K562 (cell line): ENCODE results near the gene ZNHIT1. TPM values are rescaled to one million over a fixed set of nuclear protein-coding genes. Genes with fewer than 3 reads are reported as not detected.

Source experiments
- KDM5B ChIP-seq: fragments of 200-600 bp; sonication (generic); IDR thresholded peaks from 2 replicates; pipeline ENCODE4 v1.6.1; 2012; ENCODE audit warnings: low read depth, mild to moderate bottlenecking, moderate library complexity, low read length, control low read depth, inconsistent platforms; ENCODE audit not compliant: insufficient replicate concordance
- TFAM ChIP-seq: fragments of 250-450 bp; sonication (Bioruptor Pico); conservative IDR thresholded peaks from 2 replicates; pipeline ENCODE4 v1.5.0; 2021; ENCODE audit warnings: mild to moderate bottlenecking, moderate library complexity
- ZEB2 ChIP-seq: fragments of 450-650 bp; IDR thresholded peaks from 2 replicates; pipeline ENCODE4 v1.6.1; 2016
- ZNF395 ChIP-seq: fragments of 200-800 bp; sonication (Bioruptor generic); IDR thresholded peaks from 2 replicates; pipeline ENCODE4 v1.6.1; 2017; ENCODE audit warnings: missing genetic modification characterization, missing compliant biosample characterization
- ZNF407 ChIP-seq: fragments of 450-650 bp; IDR thresholded peaks from 2 replicates; pipeline ENCODE4 v1.6.1; 2016; ENCODE audit warnings: low read depth
- polyA plus RNA-seq, 8 experiments: library from polyadenylated mRNA; depleted of rRNA in 4 of 8; stranded (reverse) in 5 of 8; unstranded in 3 of 8; fragments of >200 nt; fragmentation: Nextera tagmentation in 2 of 8; fragmentation: Illumina TruSeq in 1 of 8; extraction: Ambion mirVana in 2 of 8; extraction: Trizol in 1 of 8; gene quantifications; 2 replicates each; pipeline versions ENCODE4 v1.2.1 to v1.2.3, GENCODE V29; 2011 to 2014; ENCODE audit warnings: inconsistent platforms in 1 of 8, missing spikeins in 1 of 8
- total RNA-seq, 7 experiments: library from RNA; depleted of rRNA in 6 of 7; stranded (reverse); fragments of >200 nt in 6 of 7; fragmentation: Illumina TruSeq in 2 of 7; extraction: Trizol in 2 of 7; gene quantifications; 2 replicates each; pipeline versions ENCODE4 v1.2.1 to v1.2.3, GENCODE V29; 2011 to 2021; ENCODE audit warnings: low replicate concordance in 1 of 7
- TF ChIP-seq, protein P1 (sequence below): fragments of 450-650 bp; IDR thresholded peaks from 2 replicates; pipeline ENCODE4 v1.6.1; 2016; ENCODE audit warnings: mild to moderate bottlenecking, moderate library complexity

ZNHIT1 gene
- total and polyA plus RNA-seq, 9 of the 15 experiments (the other 6 are each of a cell fraction or from before 2014, with no cell fraction given) = 6.4 to 162 (median 70.1) TPM

DNA sequence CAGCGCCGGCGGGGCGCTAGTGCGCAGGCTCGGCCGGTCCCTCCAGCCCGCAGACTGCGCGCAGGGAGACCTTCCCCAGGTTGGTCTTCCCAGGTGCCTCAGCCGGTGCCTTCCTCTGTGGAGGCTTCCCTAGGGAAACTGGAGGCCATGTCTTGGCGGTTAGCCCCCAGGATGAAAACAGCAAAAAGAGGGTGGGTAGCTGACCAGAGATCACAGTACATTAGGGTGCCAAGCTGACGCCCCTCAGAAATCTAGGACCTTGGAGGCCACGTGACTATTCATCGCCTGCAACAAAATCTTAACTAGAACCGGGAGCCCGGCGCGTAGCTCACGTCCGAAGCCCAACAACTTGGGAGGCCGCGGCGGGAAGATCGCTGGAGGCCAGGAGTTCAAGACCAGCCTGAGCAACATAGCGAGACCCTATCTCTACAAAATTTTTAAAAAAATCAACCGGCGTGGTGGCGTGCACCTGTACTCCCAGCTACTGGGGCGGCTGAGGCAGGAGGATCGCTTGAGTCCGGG is 27.2 kb downstream of the ZNHIT1 start (continued):
- TF ChIP-seq, protein P1, sequence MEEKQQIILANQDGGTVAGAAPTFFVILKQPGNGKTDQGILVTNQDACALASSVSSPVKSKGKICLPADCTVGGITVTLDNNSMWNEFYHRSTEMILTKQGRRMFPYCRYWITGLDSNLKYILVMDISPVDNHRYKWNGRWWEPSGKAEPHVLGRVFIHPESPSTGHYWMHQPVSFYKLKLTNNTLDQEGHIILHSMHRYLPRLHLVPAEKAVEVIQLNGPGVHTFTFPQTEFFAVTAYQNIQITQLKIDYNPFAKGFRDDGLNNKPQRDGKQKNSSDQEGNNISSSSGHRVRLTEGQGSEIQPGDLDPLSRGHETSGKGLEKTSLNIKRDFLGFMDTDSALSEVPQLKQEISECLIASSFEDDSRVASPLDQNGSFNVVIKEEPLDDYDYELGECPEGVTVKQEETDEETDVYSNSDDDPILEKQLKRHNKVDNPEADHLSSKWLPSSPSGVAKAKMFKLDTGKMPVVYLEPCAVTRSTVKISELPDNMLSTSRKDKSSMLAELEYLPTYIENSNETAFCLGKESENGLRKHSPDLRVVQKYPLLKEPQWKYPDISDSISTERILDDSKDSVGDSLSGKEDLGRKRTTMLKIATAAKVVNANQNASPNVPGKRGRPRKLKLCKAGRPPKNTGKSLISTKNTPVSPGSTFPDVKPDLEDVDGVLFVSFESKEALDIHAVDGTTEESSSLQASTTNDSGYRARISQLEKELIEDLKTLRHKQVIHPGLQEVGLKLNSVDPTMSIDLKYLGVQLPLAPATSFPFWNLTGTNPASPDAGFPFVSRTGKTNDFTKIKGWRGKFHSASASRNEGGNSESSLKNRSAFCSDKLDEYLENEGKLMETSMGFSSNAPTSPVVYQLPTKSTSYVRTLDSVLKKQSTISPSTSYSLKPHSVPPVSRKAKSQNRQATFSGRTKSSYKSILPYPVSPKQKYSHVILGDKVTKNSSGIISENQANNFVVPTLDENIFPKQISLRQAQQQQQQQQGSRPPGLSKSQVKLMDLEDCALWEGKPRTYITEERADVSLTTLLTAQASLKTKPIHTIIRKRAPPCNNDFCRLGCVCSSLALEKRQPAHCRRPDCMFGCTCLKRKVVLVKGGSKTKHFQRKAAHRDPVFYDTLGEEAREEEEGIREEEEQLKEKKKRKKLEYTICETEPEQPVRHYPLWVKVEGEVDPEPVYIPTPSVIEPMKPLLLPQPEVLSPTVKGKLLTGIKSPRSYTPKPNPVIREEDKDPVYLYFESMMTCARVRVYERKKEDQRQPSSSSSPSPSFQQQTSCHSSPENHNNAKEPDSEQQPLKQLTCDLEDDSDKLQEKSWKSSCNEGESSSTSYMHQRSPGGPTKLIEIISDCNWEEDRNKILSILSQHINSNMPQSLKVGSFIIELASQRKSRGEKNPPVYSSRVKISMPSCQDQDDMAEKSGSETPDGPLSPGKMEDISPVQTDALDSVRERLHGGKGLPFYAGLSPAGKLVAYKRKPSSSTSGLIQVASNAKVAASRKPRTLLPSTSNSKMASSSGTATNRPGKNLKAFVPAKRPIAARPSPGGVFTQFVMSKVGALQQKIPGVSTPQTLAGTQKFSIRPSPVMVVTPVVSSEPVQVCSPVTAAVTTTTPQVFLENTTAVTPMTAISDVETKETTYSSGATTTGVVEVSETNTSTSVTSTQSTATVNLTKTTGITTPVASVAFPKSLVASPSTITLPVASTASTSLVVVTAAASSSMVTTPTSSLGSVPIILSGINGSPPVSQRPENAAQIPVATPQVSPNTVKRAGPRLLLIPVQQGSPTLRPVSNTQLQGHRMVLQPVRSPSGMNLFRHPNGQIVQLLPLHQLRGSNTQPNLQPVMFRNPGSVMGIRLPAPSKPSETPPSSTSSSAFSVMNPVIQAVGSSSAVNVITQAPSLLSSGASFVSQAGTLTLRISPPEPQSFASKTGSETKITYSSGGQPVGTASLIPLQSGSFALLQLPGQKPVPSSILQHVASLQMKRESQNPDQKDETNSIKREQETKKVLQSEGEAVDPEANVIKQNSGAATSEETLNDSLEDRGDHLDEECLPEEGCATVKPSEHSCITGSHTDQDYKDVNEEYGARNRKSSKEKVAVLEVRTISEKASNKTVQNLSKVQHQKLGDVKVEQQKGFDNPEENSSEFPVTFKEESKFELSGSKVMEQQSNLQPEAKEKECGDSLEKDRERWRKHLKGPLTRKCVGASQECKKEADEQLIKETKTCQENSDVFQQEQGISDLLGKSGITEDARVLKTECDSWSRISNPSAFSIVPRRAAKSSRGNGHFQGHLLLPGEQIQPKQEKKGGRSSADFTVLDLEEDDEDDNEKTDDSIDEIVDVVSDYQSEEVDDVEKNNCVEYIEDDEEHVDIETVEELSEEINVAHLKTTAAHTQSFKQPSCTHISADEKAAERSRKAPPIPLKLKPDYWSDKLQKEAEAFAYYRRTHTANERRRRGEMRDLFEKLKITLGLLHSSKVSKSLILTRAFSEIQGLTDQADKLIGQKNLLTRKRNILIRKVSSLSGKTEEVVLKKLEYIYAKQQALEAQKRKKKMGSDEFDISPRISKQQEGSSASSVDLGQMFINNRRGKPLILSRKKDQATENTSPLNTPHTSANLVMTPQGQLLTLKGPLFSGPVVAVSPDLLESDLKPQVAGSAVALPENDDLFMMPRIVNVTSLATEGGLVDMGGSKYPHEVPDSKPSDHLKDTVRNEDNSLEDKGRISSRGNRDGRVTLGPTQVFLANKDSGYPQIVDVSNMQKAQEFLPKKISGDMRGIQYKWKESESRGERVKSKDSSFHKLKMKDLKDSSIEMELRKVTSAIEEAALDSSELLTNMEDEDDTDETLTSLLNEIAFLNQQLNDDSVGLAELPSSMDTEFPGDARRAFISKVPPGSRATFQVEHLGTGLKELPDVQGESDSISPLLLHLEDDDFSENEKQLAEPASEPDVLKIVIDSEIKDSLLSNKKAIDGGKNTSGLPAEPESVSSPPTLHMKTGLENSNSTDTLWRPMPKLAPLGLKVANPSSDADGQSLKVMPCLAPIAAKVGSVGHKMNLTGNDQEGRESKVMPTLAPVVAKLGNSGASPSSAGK = peak; percentile 29; the same call in 1 of the 2 replicates
- no peak for TF ChIP-seq ZEB2
- peak; percentile 53 for TF ChIP-seq KDM5B
- no peak for TF ChIP-seq ZNF395 (CRISPR knock-in tag)
- TF ChIP-seq ZNF407 = no peak
- no peak for TF ChIP-seq TFAM (CRISPR knock-in tag)
